Stimulated activated CD8-positive, alpha-beta memory T cell treated with anti-CD3 and anti-CD28 coated beads, Interleukin-12 subunit alpha, Interleukin-12 subunit beta, amount 100 ng/mL, for 1 hour (primary cell): ENCODE data around the gene JAKMIP1.

Experiments
- DNase-seq: peaks from one replicate; pipeline ENCODE4 v3.0.0-alpha.2; 2020; ENCODE audit warnings: low read depth

JAKMIP1 gene

GRCh38 chr4:6065166-6065565, 135.2 kb downstream of the JAKMIP1 start:
- no peak for DNase-seq

- no peak for DNase-seq
Observed at GRCh38 chr4:6064383-6064782, 136.0 kb downstream of the JAKMIP1 start.

GRCh38 chr4:6063684-6064083, 136.7 kb downstream of the JAKMIP1 start:
- no peak for DNase-seq

- no peak for DNase-seq
Observed at GRCh38 chr4:6062133-6062532, 138.2 kb downstream of the JAKMIP1 start.

GRCh38 chr4:6059375-6059805, 141.0 kb downstream of the JAKMIP1 start:
- no peak for DNase-seq

- no peak for DNase-seq
Observed at GRCh38 chr4:6058531-6059374, 141.6 kb downstream of the JAKMIP1 start.

GRCh38 chr4:6056976-6057766, 143.2 kb downstream of the JAKMIP1 start:
- DNase-seq = no peak

GRCh38 chr4:6055436-6055835, 144.9 kb downstream of the JAKMIP1 start:
- DNase-seq = no peak

GRCh38 chr4:6055030-6055429, 145.3 kb downstream of the JAKMIP1 start:
- DNase-seq = no peak

- no peak for DNase-seq
Observed at GRCh38 chr4:6054162-6054922, 146.0 kb downstream of the JAKMIP1 start.

GRCh38 chr4:6052679-6053078, 147.7 kb downstream of the JAKMIP1 start:
- DNase-seq = no peak

GRCh38 chr4:6050551-6050950, 149.8 kb downstream of the JAKMIP1 start:
- no peak for DNase-seq

- no peak for DNase-seq
Observed at GRCh38 chr4:6049985-6050384, 150.4 kb downstream of the JAKMIP1 start.

GRCh38 chr4:6049278-6049677, 151.1 kb downstream of the JAKMIP1 start:
- DNase-seq = no peak

- DNase-seq = no peak
Observed at GRCh38 chr4:6048537-6048936, 151.8 kb downstream of the JAKMIP1 start.

- DNase-seq = no peak
Observed at GRCh38 chr4:6047130-6047673, 153.1 kb downstream of the JAKMIP1 start.

- no peak for DNase-seq
Observed at GRCh38 chr4:6046526-6047129, 153.7 kb downstream of the JAKMIP1 start.

- no peak for DNase-seq
Observed at GRCh38 chr4:6044805-6045204, 155.5 kb downstream of the JAKMIP1 start.

GRCh38 chr4:6044276-6044675, 156.1 kb downstream of the JAKMIP1 start:
- no peak for DNase-seq

GRCh38 chr4:6043843-6044242, 156.5 kb downstream of the JAKMIP1 start:
- DNase-seq = no peak

- no peak for DNase-seq
Observed at GRCh38 chr4:6043188-6043587, 157.2 kb downstream of the JAKMIP1 start.
